GM21515 (cell line): ENCODE results near the gene SLITRK4.

ENCODE experiments used
- ATAC-seq: cut with Tn5 transposase; IDR thresholded peaks from one replicate; pipeline ENCODE4 v1.9.1; 2021; ENCODE audit not compliant: unreplicated experiment

SLITRK4 gene

GRCh38 chrX:143635915-143636314, at the start of gene SLITRK4:
SLITRK4 (minus strand) TSS chrX:143636101; CDS start chrX:143631108, 4,993 bp downstream.
- ATAC-seq, result no peak

DNA sequence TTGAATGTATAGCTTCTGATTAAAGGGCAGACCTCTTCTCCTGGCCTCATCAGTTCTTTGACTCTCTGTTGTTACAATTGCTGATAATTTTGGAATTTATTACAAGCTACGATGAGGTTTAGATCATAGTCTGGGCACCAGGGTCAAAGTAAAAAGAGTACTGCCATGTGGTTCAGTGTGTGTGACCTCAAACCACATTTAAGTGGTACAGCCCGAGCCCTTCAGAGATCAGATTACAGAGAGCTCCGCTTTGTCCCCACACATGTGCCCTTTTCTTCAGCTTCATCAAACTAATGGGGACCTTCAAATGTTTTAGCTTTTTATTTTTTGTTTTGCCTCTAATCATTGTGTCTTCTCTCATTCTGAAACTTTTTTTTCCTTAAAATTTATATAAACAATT, 47.6 kb upstream of the SLITRK4 start:
- no peak for ATAC-seq

- ATAC-seq, result no peak
Observed at GRCh38 chrX:143674926-143675325, 39.0 kb upstream of the SLITRK4 start.

DNA sequence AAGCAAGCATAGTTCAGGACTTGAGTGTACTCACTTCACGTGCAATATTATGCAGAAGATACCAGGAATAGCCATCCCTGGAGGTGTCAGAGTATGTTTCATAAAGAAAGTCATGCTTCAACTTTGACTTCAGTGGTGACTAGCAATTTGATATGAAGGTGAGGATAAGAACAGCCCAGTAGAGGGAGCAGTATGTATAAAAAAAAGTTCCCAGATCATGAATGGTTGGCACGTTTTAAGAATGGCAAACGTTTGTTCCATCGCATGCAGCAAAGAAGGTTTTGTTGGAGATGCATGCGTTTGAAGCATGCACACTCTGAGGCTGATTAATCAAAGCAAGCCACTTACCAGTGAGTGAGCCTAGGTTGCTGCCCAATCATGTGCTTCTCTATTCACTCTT, 33.5 kb upstream of the SLITRK4 start:
- no peak for ATAC-seq

DNA sequence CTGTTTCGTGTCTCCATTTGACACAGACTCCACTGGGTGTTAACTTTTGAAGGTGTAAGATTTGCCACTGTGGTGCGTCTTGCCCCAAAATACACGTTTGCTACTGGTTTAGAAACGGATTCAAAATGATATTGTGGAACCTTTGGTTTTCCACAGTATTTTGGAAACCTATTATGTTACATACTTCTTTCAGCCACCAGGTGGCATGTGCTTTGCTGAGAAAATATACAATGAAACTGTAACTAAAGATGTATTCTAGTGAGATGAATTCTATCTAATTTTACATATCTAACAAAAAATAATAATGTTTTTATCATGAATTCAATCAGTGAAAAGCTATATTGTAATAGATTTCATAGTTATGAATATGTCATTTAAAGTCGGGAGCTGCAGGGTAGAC, 28.4 kb upstream of the SLITRK4 start:
- no peak for ATAC-seq

DNA sequence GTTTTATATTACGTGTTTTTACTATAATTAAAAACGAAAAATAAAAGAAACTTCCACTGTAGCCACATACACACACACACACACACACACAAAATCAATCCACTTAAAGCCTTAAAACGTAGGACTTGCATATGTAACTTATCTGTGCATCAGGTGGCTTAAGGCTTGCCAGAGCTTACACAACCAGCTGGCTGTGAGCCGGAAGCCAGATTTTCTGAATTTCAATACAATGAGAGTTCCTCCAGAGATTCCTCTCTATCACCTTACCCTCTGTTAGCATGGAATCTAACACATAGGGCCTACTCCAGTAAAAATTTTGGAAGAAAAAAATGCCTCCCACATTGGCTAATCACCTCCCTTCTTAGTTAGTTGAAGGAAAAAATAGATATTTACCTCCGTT, 27.9 kb upstream of the SLITRK4 start:
- no peak for ATAC-seq

DNA sequence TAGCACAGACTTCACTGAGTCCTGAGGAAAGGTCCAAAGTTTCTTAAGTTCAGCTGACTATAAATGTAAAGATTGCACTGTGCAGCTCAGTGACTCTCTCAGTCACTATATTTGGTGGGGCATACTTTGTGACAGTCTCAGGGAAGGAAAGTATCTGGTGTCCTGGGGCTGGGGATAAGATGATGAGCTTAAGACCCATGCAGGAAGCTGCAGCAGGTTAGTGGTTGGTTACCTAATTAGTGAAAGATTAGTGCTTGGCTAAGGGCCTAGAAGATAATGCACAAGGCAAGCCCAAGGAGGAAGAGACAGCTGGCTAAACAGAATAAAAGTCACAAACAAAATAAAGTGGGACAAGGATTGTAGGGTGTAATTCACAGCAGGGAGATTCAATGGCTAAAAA, 25.4 kb upstream of the SLITRK4 start:
- no peak for ATAC-seq

- no peak for ATAC-seq
Observed at GRCh38 chrX:143648705-143649104, 12.8 kb upstream of the SLITRK4 start.

DNA sequence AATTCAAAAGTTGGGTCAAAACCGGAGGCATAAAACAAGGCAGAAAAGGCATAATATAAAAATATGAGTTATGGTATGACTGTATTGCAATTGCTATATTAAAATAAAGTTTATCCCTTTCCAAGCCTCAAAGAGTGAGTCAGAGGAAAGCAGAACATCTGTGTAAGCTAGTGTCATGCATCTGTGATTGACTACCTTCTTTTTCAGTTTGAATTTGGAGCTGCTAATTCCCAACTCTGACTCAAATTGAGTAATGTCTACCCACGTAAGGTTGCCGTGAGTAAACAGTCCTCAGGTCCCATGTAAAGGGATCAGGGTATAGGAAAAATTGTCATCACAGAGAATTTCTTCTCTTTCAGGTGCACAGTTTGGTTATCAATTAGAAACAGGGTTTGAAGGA, 6.5 kb upstream of the SLITRK4 start:
- no peak for ATAC-seq

DNA sequence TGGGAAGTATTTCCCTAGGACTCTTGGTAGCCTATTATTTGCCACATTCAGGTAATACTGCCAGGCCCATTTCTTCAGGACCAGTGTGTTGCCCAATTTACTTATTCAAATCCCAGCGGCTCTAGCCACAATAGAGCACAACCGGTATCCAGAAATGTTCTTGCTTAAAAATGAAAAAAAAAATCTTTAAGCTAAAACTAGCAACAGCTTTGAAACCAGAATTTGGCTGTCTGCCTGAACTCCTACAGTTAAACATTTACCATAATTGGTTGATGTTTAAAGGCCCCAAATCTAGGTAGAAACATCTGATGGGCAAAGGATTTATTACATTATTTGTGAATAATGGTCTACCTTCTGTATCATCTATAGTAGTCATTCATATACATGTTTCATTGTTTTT, 930 bp upstream of the SLITRK4 start:
- no peak for ATAC-seq

DNA sequence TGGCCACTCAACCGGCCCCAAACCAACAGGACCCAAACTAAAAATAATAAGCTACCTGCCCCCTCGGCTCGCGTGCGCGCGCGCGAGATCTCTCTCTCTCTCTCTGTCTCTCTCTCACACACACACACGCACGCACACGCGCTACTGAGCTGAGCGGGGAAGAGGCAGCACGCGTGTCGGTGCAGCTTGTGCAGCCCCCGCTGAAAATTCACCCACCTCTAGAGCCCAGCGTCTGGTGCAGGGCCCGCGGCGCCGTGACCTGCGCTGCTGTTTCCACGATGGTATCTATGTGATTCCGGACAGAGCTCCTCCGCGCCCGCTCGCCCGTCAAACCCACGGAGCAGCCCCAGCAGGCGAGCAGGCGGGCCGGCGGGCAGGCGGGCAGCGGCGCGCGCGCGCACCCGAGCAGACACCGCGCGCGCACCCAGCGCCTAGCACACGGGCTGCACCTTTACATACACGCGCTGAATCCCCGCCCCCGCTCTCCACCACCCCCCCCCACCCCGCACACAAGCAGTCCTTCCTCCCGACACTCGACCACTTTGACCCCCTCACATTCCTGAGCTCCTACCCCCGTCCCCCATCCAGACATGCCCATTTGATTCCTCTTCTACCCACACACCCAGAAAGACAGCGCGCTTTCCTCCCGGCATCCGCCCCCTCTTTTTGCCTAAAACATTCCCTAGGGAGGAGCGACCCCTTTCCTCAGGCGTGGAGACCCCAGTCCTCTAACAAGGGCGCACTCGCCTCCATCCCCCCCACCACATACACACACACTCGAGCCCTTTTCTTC, 1.0 kb downstream of the SLITRK4 start:
- no peak for ATAC-seq

- ATAC-seq, result no peak
Observed at GRCh38 chrX:143634309-143634662, 1.6 kb downstream of the SLITRK4 start.

GRCh38 chrX:143633461-143634308, 2.2 kb downstream of the SLITRK4 start:
- ATAC-seq, result no peak

- ATAC-seq, result no peak
Observed at GRCh38 chrX:143632625-143633410, 3.1 kb downstream of the SLITRK4 start.

DNA sequence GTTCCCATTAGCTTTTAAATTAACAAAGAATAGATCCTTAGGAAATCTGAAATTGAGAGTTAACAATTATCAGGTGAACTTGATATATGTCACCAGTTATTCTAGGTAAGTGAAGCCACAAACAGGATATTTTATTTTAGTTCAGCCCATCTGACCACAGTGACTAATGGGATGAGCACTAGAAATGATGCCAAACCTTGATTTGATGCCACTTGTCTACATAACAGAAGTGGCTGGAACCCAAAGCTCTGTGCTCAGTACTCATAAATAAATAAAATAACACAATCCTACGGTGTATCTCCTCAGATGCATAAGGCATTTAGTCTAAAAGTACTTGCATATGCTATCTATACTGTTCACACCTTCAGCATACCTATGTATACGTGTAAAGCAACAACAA, 12.2 kb downstream of the SLITRK4 start:
- no peak for ATAC-seq

- ATAC-seq, result no peak
Observed at GRCh38 chrX:143621276-143621675, 14.6 kb downstream of the SLITRK4 start.

- ATAC-seq, result no peak
Observed at GRCh38 chrX:143615851-143616250, 20.1 kb downstream of the SLITRK4 start.

- no peak for ATAC-seq
Observed at GRCh38 chrX:143601809-143602208, 34.1 kb downstream of the SLITRK4 start.

GRCh38 chrX:143581240-143581639, 54.7 kb downstream of the SLITRK4 start:
- no peak for ATAC-seq

GRCh38 chrX:143580266-143580665, 55.6 kb downstream of the SLITRK4 start:
- no peak for ATAC-seq
